PC-3 (cell line): Measurements from ENCODE around the gene RAP1GAP2. TPM values are rescaled to one million over a fixed set of nuclear protein-coding genes. Genes with fewer than 3 reads are reported as not detected.
"Not testable (repeated sequence)": the region's sequence is repeated elsewhere in the genome, so short reads cannot be mapped to it uniquely, and the experiment has no call there.

Experiments
- ATAC-seq: fragments of 200-7000 bp; cut with Tn5 transposase; 2 replicates; pipeline ENCODE4 v1.9.1; 2020; ENCODE audit warnings: mild to moderate bottlenecking, moderate library complexity
- BruUV-seq: library from RNA; stranded (reverse); fragments of 400-500 nt; replicated peaks from 2 replicates; lab custom pipeline; 2021; lab: Mats Ljungman, UMichigan
- CTCF ChIA-PET: fragments of 300-600 bp; sonication (Branson Sonifier 250); formaldehyde crosslinking; loops from one replicate; lab custom pipeline; 2022; ENCODE audit warnings: antibody characterized with exemption; lab: Charles Lee
- POLR2A ChIA-PET: fragments of 300-600 bp; sonication (Branson Sonifier 250); formaldehyde crosslinking; loops from one replicate; lab custom pipeline; 2022; ENCODE audit warnings: antibody characterized with exemption; ENCODE audit not compliant: unreplicated experiment; lab: Charles Lee
- DNase-seq: peaks from one replicate; pipeline ENCODE4 v3.0.0-alpha.2; 2015
- H2AFZ ChIP-seq: fragments of 300-600 bp; sonication (generic); 2 replicates; pipeline ENCODE4 v1.6.0; 2016; ENCODE audit warnings: antibody characterized with exemption, low read length
- H3F3A ChIP-seq: fragments of 300-600 bp; sonication (generic); one replicate; pipeline ENCODE4 v1.6.0; 2017; ENCODE audit warnings: antibody characterized with exemption, low read length, control low read depth, mild to moderate bottlenecking; ENCODE audit not compliant: unreplicated experiment
- H3K27ac ChIP-seq: fragments of 300-600 bp; sonication (generic); 2 replicates; pipeline ENCODE4 v1.5.1; 2016; ENCODE audit warnings: mild to moderate bottlenecking, low read length
- H3K27me3 ChIP-seq: fragments of 300-600 bp; sonication (generic); 2 replicates; pipeline ENCODE4 v1.6.1; 2016; ENCODE audit warnings: low read length, mixed read lengths
- H3K36me3 ChIP-seq: fragments of 300-600 bp; sonication (generic); 2 replicates; pipeline ENCODE4 v1.6.1; 2016; ENCODE audit warnings: low read depth, mixed run types, low read length, mixed read lengths
- H3K4me1 ChIP-seq: fragments of 300-600 bp; sonication (generic); 2 replicates; pipeline ENCODE4 v1.5.1; 2016; ENCODE audit warnings: low read length; ENCODE audit not compliant: insufficient read depth
- H3K4me2 ChIP-seq: fragments of 300-600 bp; sonication (generic); 2 replicates; pipeline ENCODE4 v1.6.0; 2016; ENCODE audit warnings: low read length
- H3K4me3 ChIP-seq: fragments of 300-600 bp; sonication (generic); 2 replicates; pipeline ENCODE4 v1.5.1; 2016; ENCODE audit warnings: mild to moderate bottlenecking, low read length, mixed read lengths
- H3K79me2 ChIP-seq: fragments of 300-600 bp; sonication (generic); 2 replicates; pipeline ENCODE4 v1.6.1; 2017; ENCODE audit warnings: low read length, mixed read lengths
- H3K9ac ChIP-seq: fragments of 300-600 bp; sonication (generic); 2 replicates; pipeline ENCODE4 v1.6.0; 2016; ENCODE audit warnings: mild to moderate bottlenecking, low read length
- H3K9me2 ChIP-seq: fragments of 300-600 bp; sonication (generic); replicated peaks from 2 replicates; pipeline ENCODE4 v1.6.1; 2016; ENCODE audit warnings: mixed run types, low read length, mixed read lengths
- H3K9me3 ChIP-seq: fragments of 300-600 bp; sonication (generic); 2 replicates; pipeline ENCODE4 v1.6.1; 2016; ENCODE audit warnings: low read length, mixed read lengths
- H4K20me1 ChIP-seq: fragments of 300-600 bp; sonication (generic); 2 replicates; pipeline ENCODE4 v1.6.1; 2016; ENCODE audit warnings: low read length, mixed read lengths
- CTCF ChIP-seq: fragments of 300-600 bp; sonication (generic); conservative IDR thresholded peaks from 2 replicates; pipeline ENCODE4 v1.5.1; 2017; ENCODE audit warnings: antibody characterized with exemption, low read depth, mild to moderate bottlenecking, low read length
- EZH2 ChIP-seq: fragments of 300-600 bp; sonication (generic); IDR thresholded peaks from one replicate; pipeline ENCODE4 v1.6.1; 2017; ENCODE audit warnings: antibody characterized with exemption, mild to moderate bottlenecking, low read length; ENCODE audit not compliant: unreplicated experiment
- EZH2phosphoT487 ChIP-seq: fragments of 300-600 bp; sonication (generic); IDR thresholded peaks from 2 replicates; pipeline ENCODE4 v1.6.1; 2018; ENCODE audit warnings: mild to moderate bottlenecking, antibody characterized with exemption, low read length, borderline replicate concordance
- intact Hi-C: fragments of 100-400 bp; cut with micrococcal nuclease; formaldehyde crosslinking; loops from 2 replicates; pipeline ENCODE4 v1.9.0; 2023
- total RNA-seq: library from RNA; depleted of rRNA; stranded (reverse); fragments of >200 nt; gene quantifications from 2 replicates; pipeline ENCODE4 v1.2.3, GENCODE V29; 2014

The RAP1GAP2 gene
- total RNA-seq, 1 experiment from 2014 or later, result 14.5 TPM

GRCh38 chr17:2996810-2997670, 200.8 kb downstream of the RAP1GAP2 start:
- CTCF ChIA-PET, result no interaction called here
- BruUV-seq, result no TSS peak
- Histone ChIP-seq H3K4me3 (no peak overlapping the region), H3K36me3 (no peaks in the 10 kb centered on the region), H4K20me1 (no peaks in the 10 kb centered on the region), H3K9me3 (no peaks in the 10 kb centered on the region), H2AFZ (no peak overlapping the region), H3K4me2 (no peak overlapping the region), H3K27me3 (no peaks in the 10 kb centered on the region), H3K79me2 (no peaks in the 10 kb centered on the region), H3K9me2 (no peaks in the 10 kb centered on the region), H3K27ac (no peak overlapping the region), H3K4me1 (peaks cover 25% of the 10 kb centered on the region), H3K9ac (no peak overlapping the region), H3F3A (no peaks in the 10 kb centered on the region)
- DNase-seq (peak; percentile 76), ATAC-seq (peak; percentile 46)
- POLR2A ChIA-PET, result no interaction called here
- intact Hi-C loops, result no loop called here
- TF ChIP-seq CTCF (no peak), EZH2 (no peak), EZH2phosphoT487 (no peak)

GRCh38 chr17:2998469-2998901, 202.2 kb downstream of the RAP1GAP2 start:
- H3K4me2 ChIP-seq, result peak overlapping the region; percentile 27; the same call in 1 of the 2 replicates
- CTCF ChIA-PET, ATAC-seq, intact Hi-C loops, H3K36me3 ChIP-seq, H3F3A ChIP-seq, H3K9me2 ChIP-seq, H3K27me3 ChIP-seq, H3K9me3 ChIP-seq, H2AFZ ChIP-seq, H3K79me2 ChIP-seq, BruUV-seq, H4K20me1 ChIP-seq, H3K9ac ChIP-seq, POLR2A ChIA-PET, H3K4me3 ChIP-seq: not testable (repeated sequence)
- H3K27ac ChIP-seq, result peak overlapping the region; percentile 44
- peaks cover 27% of the 10 kb centered on the region for H3K4me1 ChIP-seq
- peak; percentile 74 for DNase-seq

- Histone ChIP-seq H3K9me2 (no peaks in the 10 kb centered on the region), H2AFZ (no peak overlapping the region), H3K27ac (no peak overlapping the region), H3K27me3 (no peaks in the 10 kb centered on the region), H3F3A (no peaks in the 10 kb centered on the region), H3K36me3 (0 out of 2 replicates have a peak, but pooled peaks cover 5% of the 10 kb centered on the region), H3K9me3 (no peaks in the 10 kb centered on the region), H3K4me1 (peaks cover 36% of the 10 kb centered on the region), H3K79me2 (no peaks in the 10 kb centered on the region), H3K4me2 (no peak overlapping the region), H3K4me3 (no peak overlapping the region), H4K20me1 (no peaks in the 10 kb centered on the region), H3K9ac (no peak overlapping the region)
- POLR2A ChIA-PET, result no interaction called here
- CTCF ChIA-PET, result no interaction called here
- no TSS peak for BruUV-seq
- TF ChIP-seq CTCF (no peak), EZH2 (no peak), EZH2phosphoT487 (no peak)
- intact Hi-C loops, result no loop called here
- ATAC-seq (no peak), DNase-seq (no peak)
Measured at GRCh38 chr17:3002538-3003295, 206.5 kb downstream of the RAP1GAP2 start.
